D721Med (cell line): ENCODE data around the gene LRRC9.

Experiments
- DNase-seq: peaks from one replicate; pipeline ENCODE4 v3.0.0; 2011; ENCODE audit warnings: low spot score; ENCODE audit not compliant: insufficient read length
- FAIRE-seq: peaks from 2 replicates; lab custom pipeline; 2011; peaks lifted over from hg19 to GRCh38; lab: Jason Lieb, UNC
- CTCF ChIP-seq: IDR thresholded peaks from 2 replicates; pipeline ENCODE4 v1.5.1; 2012; ENCODE audit warnings: mild to moderate bottlenecking, control low read depth; ENCODE audit not compliant: insufficient read depth; ENCODE audit errors: missing control alignments

LRRC9 gene

GRCh38 chr14:60064491-60065072 lies 144.6 kb downstream of the LRRC9 start:
- DNase-seq (no peak), FAIRE-seq (no peak)
- TF ChIP-seq CTCF = peak; percentile 68

- no peak for TF ChIP-seq CTCF
- DNase-seq (no peak), FAIRE-seq (no peak)
Observed at GRCh38 chr14:60067882-60068281, 147.9 kb downstream of the LRRC9 start.

- no peak for TF ChIP-seq CTCF
- no peak for DNase-seq
- no peak for FAIRE-seq
Observed at GRCh38 chr14:60079723-60080122, 159.8 kb downstream of the LRRC9 start.

- no peak for TF ChIP-seq CTCF
- no peak for DNase-seq
- FAIRE-seq = no peak
Observed at GRCh38 chr14:60085085-60085484, 165.1 kb downstream of the LRRC9 start.

GRCh38 chr14:60085693-60086092 lies 165.7 kb downstream of the LRRC9 start:
- TF ChIP-seq CTCF = no peak
- no peak for FAIRE-seq
- no peak for DNase-seq

GRCh38 chr14:60087668-60088067 lies 167.7 kb downstream of the LRRC9 start:
- FAIRE-seq (no peak), DNase-seq (no peak)
- TF ChIP-seq CTCF = no peak

- no peak for TF ChIP-seq CTCF
- DNase-seq = no peak
- no peak for FAIRE-seq
Observed at GRCh38 chr14:60089221-60089620, 169.3 kb downstream of the LRRC9 start.
